Smooth muscle cell (in vitro differentiated cells): Measurements from ENCODE around the gene LPP. TPM values are rescaled to one million over a fixed set of nuclear protein-coding genes. Genes with fewer than 3 reads are reported as not detected.

Experiments
- DNase-seq: peaks from one replicate; lab custom pipeline; 2025; ENCODE audit not compliant: unreplicated experiment; lab: John Stamatoyannopoulos, UW
- H2AFZ ChIP-seq: fragments of 200-600 bp; sonication (generic); 2 replicates; pipeline ENCODE4 v1.6.0; 2016; ENCODE audit warnings: antibody characterized with exemption, low read depth, mild to moderate bottlenecking
- H3F3A ChIP-seq: fragments of 200-600 bp; sonication (generic); 2 replicates; pipeline ENCODE4 v1.6.0; 2017; ENCODE audit warnings: antibody characterized with exemption, low read depth
- H3K27ac ChIP-seq: fragments of 200-600 bp; sonication (generic); 2 replicates; pipeline ENCODE4 v1.5.1; 2016; ENCODE audit warnings: low read depth, mild to moderate bottlenecking
- H3K27me3 ChIP-seq: fragments of 200-600 bp; sonication (generic); 2 replicates; pipeline ENCODE4 v1.6.1; 2016; ENCODE audit warnings: low read depth, mild to moderate bottlenecking
- H3K36me3 ChIP-seq: fragments of 200-600 bp; sonication (generic); 2 replicates; pipeline ENCODE4 v1.5.1; 2016; ENCODE audit warnings: low read depth
- H3K4me1 ChIP-seq: fragments of 200-600 bp; sonication (generic); 2 replicates; pipeline ENCODE4 v1.5.1; 2016; ENCODE audit warnings: low read depth
- H3K4me2 ChIP-seq: fragments of 200-600 bp; sonication (generic); 2 replicates; pipeline ENCODE4 v1.6.0; 2016; ENCODE audit warnings: mild to moderate bottlenecking
- H3K4me3 ChIP-seq: fragments of 200-600 bp; sonication (generic); 2 replicates; pipeline ENCODE4 v1.5.1; 2016; ENCODE audit warnings: mild to moderate bottlenecking
- H3K79me2 ChIP-seq: fragments of 200-600 bp; sonication (generic); 2 replicates; pipeline ENCODE4 v1.6.0; 2016; ENCODE audit warnings: low read depth, mild to moderate bottlenecking
- H3K9ac ChIP-seq: fragments of 200-600 bp; sonication (generic); 2 replicates; pipeline ENCODE4 v1.6.0; 2016; ENCODE audit warnings: low read depth
- H3K9me3 ChIP-seq: fragments of 200-600 bp; sonication (generic); replicated peaks from 2 replicates; pipeline ENCODE4 v1.5.1; 2016; ENCODE audit warnings: low read depth
- H4K20me1 ChIP-seq: fragments of 200-600 bp; sonication (generic); 2 replicates; pipeline ENCODE4 v1.6.0; 2016; ENCODE audit warnings: low read depth
- WGBS: methylation state at CpG from one replicate; pipeline ENCODE4 v1.1.7; 2016; ENCODE audit warnings: low lambda C conversion rate; 5-methylcytosine and 5-hydroxymethylcytosine counted together
- polyA plus RNA-seq: library from polyadenylated mRNA; unstranded; fragments of >200 nt; fragmentation: Nextera tagmentation; extraction: Ambion mirVana; gene quantifications from 2 replicates; pipeline ENCODE4 v1.2.1, GENCODE V29; 2016
- total RNA-seq: library from RNA; depleted of rRNA; stranded (reverse); fragments of >200 nt; gene quantifications from 2 replicates; pipeline ENCODE4 v1.2.3, GENCODE V29; 2014
- TF ChIP-seq, protein P1 (sequence below): fragments of 200-600 bp; sonication (generic); IDR thresholded peaks from 2 replicates; pipeline ENCODE4 v1.5.1; 2017; ENCODE audit warnings: borderline replicate concordance, mild to moderate bottlenecking, antibody characterized with exemption; ENCODE audit not compliant: insufficient read depth, poor library complexity, severe bottlenecking

Gene LPP
- total and polyA plus RNA-seq, 2 experiments from 2014 or later = 42.3 to 128 TPM

DNA sequence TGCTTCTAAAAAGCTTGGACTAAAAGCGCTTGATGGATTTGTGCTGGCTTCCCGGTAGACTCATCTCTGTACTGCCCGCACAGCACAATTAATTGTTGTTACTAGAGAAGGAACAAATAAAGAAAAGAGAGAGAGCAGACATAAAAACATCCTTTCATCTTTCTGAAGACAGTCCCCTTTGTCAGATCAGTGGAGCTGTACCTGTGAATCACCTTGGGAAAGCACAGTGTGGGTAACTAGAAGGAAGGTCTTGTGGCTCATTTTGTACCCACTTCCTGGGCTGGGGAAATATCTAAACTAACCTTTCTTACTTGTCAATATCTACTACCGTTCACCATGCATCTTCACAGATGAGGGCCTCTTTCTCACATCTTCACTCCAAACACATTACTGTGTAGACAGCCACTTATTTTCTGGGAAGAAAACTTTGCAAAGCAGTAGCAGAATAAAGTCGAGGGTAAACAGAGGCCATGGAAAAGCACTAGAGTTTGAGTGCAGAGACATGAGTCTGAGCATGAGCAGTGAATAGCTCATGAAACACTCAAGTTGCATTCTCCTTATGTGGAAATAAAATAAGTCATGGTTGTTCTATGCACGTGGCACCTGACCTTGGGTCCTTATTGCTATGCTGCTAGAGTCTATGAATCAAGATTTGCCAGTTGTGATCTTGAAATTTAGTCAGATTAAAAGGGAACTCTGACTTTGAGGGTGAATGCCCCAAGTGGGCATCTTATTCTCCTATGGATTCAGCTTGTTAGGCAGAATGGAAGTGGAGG is 169.3 kb downstream of the LPP start:
- Histone ChIP-seq H3K9ac (no peak overlapping the region), H3K27ac (no peak overlapping the region), H3K4me3 (no peak overlapping the region), H3K4me2 (no peak overlapping the region), H3F3A (no peaks in the 10 kb centered on the region), H3K36me3 (no peaks in the 10 kb centered on the region), H3K27me3 (no peaks in the 10 kb centered on the region), H4K20me1 (peaks cover 53% of the 10 kb centered on the region), H3K9me3 (no peaks in the 10 kb centered on the region), H3K79me2 (peaks cover 66% of the 10 kb centered on the region), H2AFZ (no peak overlapping the region), H3K4me1 (no peaks in the 10 kb centered on the region)
- 94% methylated on average over 6 of the region's 6 CpGs for WGBS
- DNase-seq = no peak
- TF ChIP-seq, protein P1, sequence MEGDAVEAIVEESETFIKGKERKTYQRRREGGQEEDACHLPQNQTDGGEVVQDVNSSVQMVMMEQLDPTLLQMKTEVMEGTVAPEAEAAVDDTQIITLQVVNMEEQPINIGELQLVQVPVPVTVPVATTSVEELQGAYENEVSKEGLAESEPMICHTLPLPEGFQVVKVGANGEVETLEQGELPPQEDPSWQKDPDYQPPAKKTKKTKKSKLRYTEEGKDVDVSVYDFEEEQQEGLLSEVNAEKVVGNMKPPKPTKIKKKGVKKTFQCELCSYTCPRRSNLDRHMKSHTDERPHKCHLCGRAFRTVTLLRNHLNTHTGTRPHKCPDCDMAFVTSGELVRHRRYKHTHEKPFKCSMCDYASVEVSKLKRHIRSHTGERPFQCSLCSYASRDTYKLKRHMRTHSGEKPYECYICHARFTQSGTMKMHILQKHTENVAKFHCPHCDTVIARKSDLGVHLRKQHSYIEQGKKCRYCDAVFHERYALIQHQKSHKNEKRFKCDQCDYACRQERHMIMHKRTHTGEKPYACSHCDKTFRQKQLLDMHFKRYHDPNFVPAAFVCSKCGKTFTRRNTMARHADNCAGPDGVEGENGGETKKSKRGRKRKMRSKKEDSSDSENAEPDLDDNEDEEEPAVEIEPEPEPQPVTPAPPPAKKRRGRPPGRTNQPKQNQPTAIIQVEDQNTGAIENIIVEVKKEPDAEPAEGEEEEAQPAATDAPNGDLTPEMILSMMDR = no peak

DNA sequence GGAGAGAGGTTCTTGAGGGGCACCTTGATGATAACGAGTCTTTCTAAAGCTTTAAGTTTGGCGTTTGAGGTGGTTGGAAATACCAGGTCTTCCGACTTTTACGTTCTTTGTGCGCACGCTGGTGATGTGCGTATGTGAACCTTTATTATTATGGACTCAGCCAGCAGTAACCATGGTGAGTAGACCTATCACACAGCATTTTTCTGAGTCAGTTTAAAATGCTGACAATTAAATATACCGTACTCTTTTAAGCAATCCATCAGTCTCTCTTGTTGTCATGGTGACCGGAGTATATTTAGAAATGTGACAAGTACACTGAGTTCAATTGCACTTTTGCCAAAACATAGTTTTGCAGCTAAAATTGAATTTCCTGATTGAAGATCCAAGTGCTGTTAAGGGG is 172.2 kb downstream of the LPP start:
- Histone ChIP-seq H3K27ac (no peak overlapping the region), H2AFZ (no peak overlapping the region), H3K9ac (no peak overlapping the region), H3K27me3 (no peaks in the 10 kb centered on the region), H3F3A (no peaks in the 10 kb centered on the region), H3K79me2 (peaks cover 75% of the 10 kb centered on the region), H4K20me1 (peaks cover 65% of the 10 kb centered on the region), H3K4me2 (no peak overlapping the region), H3K4me1 (no peaks in the 10 kb centered on the region), H3K4me3 (no peak overlapping the region), H3K36me3 (no peaks in the 10 kb centered on the region), H3K9me3 (no peaks in the 10 kb centered on the region)
- DNase-seq = no peak
- WGBS = 96% methylated on average over 9 of the region's 9 CpGs
- TF ChIP-seq, protein P1 = no peak

- H3K79me2 ChIP-seq = peaks cover 74% of the 10 kb centered on the region
- 75% methylated on average over 4 of the region's 4 CpGs for WGBS
These were observed 173.0 kb downstream of the LPP start for GRCh38 chr3:188326968-188327367.

More at GRCh38 chr3:188326968-188327367, 173.0 kb downstream of the LPP start:
- Histone ChIP-seq H3K27me3 (no peaks in the 10 kb centered on the region), H3F3A (no peaks in the 10 kb centered on the region), H3K4me1 (no peaks in the 10 kb centered on the region), H3K4me2 (no peak overlapping the region), H3K4me3 (no peak overlapping the region), H3K9ac (no peak overlapping the region), H3K36me3 (no peaks in the 10 kb centered on the region), H2AFZ (no peak overlapping the region), H3K27ac (no peak overlapping the region), H4K20me1 (peaks cover 69% of the 10 kb centered on the region), H3K9me3 (no peaks in the 10 kb centered on the region)
- DNase-seq = no peak
- TF ChIP-seq, protein P1 = no peak
